Activated T-helper 2 cell treated with anti-CD3 and anti-CD28 coated beads, Interferon-gamma antibody, Interleukin-2, Interleukin-4, amounts not matched to agents 10 μg/mL and 5 μg/mL and 100 μg/mL, durations not matched to agents 14 hours and 24 hours and 36 hours (primary cell): ENCODE measurements around the gene ALG9. TPM values are rescaled to one million over a fixed set of nuclear protein-coding genes. Genes with fewer than 3 reads are reported as not detected.
"Not testable (repeated sequence)": the region's sequence is repeated elsewhere in the genome, so short reads cannot be mapped to it uniquely, and the experiment has no call there.

Experiments
- DNase-seq: peaks from one replicate; pipeline ENCODE4 v3.0.0; 2021; ENCODE audit warnings: low spot score
- H3K27ac Mint-ChIP-seq: one replicate; pipeline ENCODE4 v1.8.0; 2021; ENCODE audit warnings: mixed read lengths
- H3K27me3 Mint-ChIP-seq: one replicate; pipeline ENCODE4 v1.8.0; 2021; ENCODE audit warnings: low read depth, mixed read lengths
- H3K36me3 Mint-ChIP-seq: one replicate; pipeline ENCODE4 v1.8.0; 2021; ENCODE audit warnings: low read depth, mixed read lengths
- H3K4me1 Mint-ChIP-seq: one replicate; pipeline ENCODE4 v1.8.0; 2021; ENCODE audit warnings: low read depth, mixed read lengths
- H3K4me3 Mint-ChIP-seq: one replicate; pipeline ENCODE4 v1.8.0; 2021; ENCODE audit warnings: low read depth, mild to moderate bottlenecking, moderate library complexity, mixed read lengths
- H3K9me3 Mint-ChIP-seq: one replicate; pipeline ENCODE4 v1.8.0; 2021; ENCODE audit warnings: mixed read lengths
- intact Hi-C: fragments of 100-400 bp; cut with micrococcal nuclease; formaldehyde crosslinking; loops from one replicate; pipeline ENCODE4 v1.15.1; 2023
- total RNA-seq: library from RNA; stranded (reverse); gene quantifications from 2 replicates; pipeline ENCODE4 v1.2.3, GENCODE V29; 2022

The ALG9 gene
- total RNA-seq, 1 donor from 2014 or later, result 33.4 TPM

- Mint-ChIP-seq H3K27me3 (no peaks in the 10 kb centered on the region), H3K4me3 (no peak overlapping the region), H3K4me1 (peaks cover 3% of the 10 kb centered on the region), H3K36me3 (no peaks in the 10 kb centered on the region), H3K27ac (no peak overlapping the region), H3K9me3 (no peaks in the 10 kb centered on the region)
- no peak for DNase-seq
- intact Hi-C loops, result loop anchor here (1.0 to 5.0 kb wide), 5 partner anchors 64 to 320 kb away; partner anchors contain the start of gene SIK2
Measured at GRCh38 chr11:111777094-111778046, 94.0 kb downstream of the ALG9 start.

DNA sequence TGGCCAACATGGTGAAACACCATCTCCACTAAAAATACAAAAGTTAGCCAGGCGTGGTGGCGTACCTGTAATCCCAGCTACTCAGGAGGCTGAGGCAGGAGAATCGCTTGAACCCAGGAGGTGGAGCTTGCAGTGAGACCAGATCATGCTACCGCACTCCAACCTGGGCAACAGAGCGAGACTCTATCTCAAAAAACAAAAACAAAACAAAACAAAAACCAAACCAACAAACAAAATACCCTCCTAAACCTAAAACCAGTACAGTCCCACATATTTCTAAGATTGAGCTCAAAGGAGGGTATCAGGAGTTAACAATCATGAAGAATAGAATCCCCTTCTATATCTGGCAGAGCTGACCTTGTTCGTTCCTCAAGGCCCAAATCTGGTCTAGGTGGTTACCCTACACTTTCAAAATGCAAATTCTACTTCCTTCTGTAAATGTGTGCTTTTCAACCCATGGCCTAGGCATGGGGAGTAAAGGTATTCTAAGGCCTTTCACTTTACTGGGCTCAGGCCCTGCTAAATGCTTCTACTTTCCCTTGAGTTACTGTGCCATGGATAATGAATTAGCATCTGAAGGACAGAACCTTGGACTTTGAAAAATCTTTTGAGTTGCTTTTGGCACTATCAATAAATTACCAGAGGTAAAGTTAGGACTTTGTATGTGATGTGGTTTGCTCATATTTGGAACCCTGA, 94.8 kb downstream of the ALG9 start:
- no peak overlapping the region for H3K27ac Mint-ChIP-seq
- no peaks in the 10 kb centered on the region for H3K27me3 Mint-ChIP-seq
- H3K4me1 Mint-ChIP-seq, result peaks cover 3% of the 10 kb centered on the region
- H3K36me3 Mint-ChIP-seq, result no peaks in the 10 kb centered on the region
- intact Hi-C loops, result loop anchor here (1.0 to 5.0 kb wide), 5 partner anchors 65 to 319 kb away; partner anchors contain the start of gene SIK2
- no peak for DNase-seq
- H3K9me3 Mint-ChIP-seq, result no peaks in the 10 kb centered on the region
- H3K4me3 Mint-ChIP-seq, result no peak overlapping the region

DNA sequence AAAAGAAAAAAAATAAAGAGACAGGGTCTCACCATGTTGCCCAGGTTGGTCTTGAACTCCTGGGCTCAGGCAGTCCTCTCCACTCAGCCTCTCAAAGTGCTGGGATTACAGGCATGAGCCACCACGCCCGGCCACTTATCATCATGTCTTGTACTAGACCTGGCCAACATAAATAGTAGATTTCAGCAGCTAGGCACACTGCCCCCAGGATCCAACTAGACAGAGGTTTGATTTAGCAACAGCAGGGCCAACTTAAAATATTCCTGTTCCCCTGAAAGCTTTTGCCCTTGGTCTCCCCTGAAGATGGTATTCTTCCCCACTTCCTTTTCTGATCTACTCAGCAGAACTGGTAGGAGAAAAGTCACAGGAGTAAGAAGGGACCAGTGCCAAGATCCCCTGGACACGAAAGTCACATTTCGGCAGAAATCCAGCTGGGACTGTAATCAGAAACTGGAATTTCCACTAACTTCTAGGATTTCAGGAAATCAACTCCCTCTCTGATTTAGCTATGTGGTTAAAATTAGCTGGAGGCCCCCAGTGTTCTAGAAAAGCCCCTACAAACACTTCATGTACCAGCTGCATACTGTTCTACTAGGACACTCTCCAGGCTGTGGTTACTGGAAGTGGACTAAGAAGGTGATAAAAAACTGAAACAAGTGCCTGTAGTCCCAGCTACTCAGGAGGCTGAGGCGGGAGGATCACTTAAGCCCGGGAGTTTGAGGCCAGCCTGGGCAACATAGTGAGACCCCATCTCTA, 96.2 kb downstream of the ALG9 start:
- Mint-ChIP-seq H3K4me3 (no peak overlapping the region), H3K36me3 (no peaks in the 10 kb centered on the region), H3K4me1 (peaks cover 3% of the 10 kb centered on the region), H3K27me3 (no peaks in the 10 kb centered on the region), H3K27ac (no peak overlapping the region), H3K9me3 (no peaks in the 10 kb centered on the region)
- intact Hi-C loops, result loop anchor here (5.0 kb wide), 1 partner anchor 318 kb away; no protein-coding TSS in a partner anchor
- no peak for DNase-seq

DNA sequence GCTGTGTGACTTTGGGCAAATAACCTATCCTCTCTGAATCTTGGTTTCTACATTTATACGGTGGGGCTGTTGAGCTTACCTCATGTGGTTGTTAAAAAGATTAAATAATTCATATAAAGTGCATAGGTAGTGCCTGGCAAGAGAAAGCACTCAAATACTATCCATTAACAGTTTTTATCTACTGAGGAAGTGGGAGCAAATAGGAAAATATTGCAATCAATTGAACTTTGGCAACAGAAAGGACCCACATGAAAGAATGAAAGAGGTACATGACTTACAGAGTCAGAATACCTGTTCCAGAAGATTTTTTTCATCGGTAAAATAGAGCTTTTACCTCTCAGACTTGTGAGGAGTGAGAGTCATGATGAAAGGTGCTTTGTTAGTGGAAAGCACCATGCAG, 98.8 kb downstream of the ALG9 start:
- Mint-ChIP-seq H3K27me3 (no peaks in the 10 kb centered on the region), H3K36me3 (no peaks in the 10 kb centered on the region), H3K27ac (no peak overlapping the region), H3K9me3 (no peaks in the 10 kb centered on the region), H3K4me3 (no peak overlapping the region), H3K4me1 (peaks cover 3% of the 10 kb centered on the region)
- intact Hi-C loops, result no loop called here
- no peak for DNase-seq

DNA sequence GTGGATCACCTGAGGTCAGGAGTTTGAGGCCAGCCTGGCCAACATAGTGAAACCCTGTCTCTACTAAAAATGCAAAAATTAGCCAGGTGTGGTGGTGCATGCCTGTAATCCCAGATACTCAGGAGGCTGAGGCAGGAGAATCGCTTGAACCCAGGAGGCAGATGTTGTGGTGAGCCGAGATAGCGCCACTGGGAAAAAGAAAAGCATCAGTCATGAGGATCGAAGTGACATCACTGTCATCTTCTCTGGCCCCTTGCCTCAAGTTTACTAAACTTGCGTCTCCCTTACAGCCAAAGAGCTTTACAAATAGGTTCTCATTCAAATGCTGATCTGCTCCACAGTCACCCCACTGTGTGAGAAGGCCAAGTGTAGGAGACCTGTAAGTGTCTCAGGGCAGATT, 100.2 kb downstream of the ALG9 start:
- H3K27me3 Mint-ChIP-seq, H3K36me3 Mint-ChIP-seq, intact Hi-C loops, H3K27ac Mint-ChIP-seq, H3K4me1 Mint-ChIP-seq, H3K4me3 Mint-ChIP-seq, DNase-seq, H3K9me3 Mint-ChIP-seq: not testable (repeated sequence)

GRCh38 chr11:111770581-111771134, 100.7 kb downstream of the ALG9 start:
- Mint-ChIP-seq H3K36me3 (peaks cover 2% of the 10 kb centered on the region), H3K27me3 (no peaks in the 10 kb centered on the region), H3K4me3 (no peak overlapping the region), H3K9me3 (no peaks in the 10 kb centered on the region), H3K27ac (no peak overlapping the region), H3K4me1 (peaks cover 5% of the 10 kb centered on the region)
- DNase-seq, result no peak
- intact Hi-C loops, result no loop called here

- peaks cover 34% of the 10 kb centered on the region for H3K36me3 Mint-ChIP-seq
- no peaks in the 10 kb centered on the region for H3K27me3 Mint-ChIP-seq
- peak overlapping the region; percentile 98 for H3K4me3 Mint-ChIP-seq
- DNase-seq, result no peak
- H3K27ac Mint-ChIP-seq, result peak overlapping the region; percentile 98
- peaks cover 26% of the 10 kb centered on the region for H3K4me1 Mint-ChIP-seq
- H3K9me3 Mint-ChIP-seq, result no peaks in the 10 kb centered on the region
- intact Hi-C loops, result loop anchor here (1.0 to 10.0 kb wide), 3 partner anchors 164 to 392 kb away; partner anchors contain the start of genes NKAPD1, PIH1D2, POU2AF1 and SIK2
Measured at GRCh38 chr11:111766834-111767142, 104.6 kb downstream of the ALG9 start.

- H3K9me3 Mint-ChIP-seq, result no peaks in the 10 kb centered on the region
Measured at GRCh38 chr11:111765984-111766833, 105.2 kb downstream of the ALG9 start, which contains the start of gene PPP2R1B. Gene PPP2R1B (minus strand): TSS chr11:111766389. CDS start chr11:111766361, 28 bp downstream.

DNA sequence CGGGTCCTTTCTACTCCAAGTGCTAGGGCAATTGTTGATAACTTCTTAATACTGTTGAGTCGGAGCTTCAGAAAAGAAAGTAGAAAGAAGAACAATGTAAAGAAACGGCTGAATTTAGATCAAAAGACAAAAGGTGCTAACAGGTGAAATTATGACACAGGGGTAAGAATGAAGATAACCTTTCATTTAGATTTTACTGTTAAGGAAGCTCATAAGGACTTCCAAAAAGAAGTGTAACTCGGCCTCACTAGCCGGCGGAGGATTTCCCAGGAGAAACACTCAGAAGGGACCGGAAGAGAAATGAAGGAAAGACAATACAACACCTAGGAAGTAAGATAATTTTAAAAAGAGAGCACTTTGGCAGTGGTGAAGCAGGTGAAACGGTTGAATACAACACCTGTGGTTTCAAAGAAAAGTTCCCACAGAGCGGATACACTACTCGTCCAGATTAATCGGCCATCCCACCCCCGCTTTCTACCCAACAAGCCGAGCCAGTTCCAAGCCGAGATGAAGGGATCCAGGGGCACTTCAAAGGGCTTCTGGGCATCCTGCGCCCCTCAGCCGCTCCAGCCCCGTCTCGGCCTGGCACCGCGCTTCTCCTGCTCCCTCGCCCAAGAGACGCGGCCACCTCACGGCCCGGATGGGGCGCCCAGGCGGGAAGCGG, 105.9 kb downstream of the ALG9 start:
- Mint-ChIP-seq H3K36me3 (peaks cover 45% of the 10 kb centered on the region), H3K27ac (peak overlapping the region; percentile 98), H3K27me3 (no peaks in the 10 kb centered on the region), H3K9me3 (no peaks in the 10 kb centered on the region), H3K4me1 (peaks cover 26% of the 10 kb centered on the region), H3K4me3 (peak overlapping the region; percentile 98)
- intact Hi-C loops, result loop anchor here (5.0 to 10.0 kb wide), 2 partner anchors 307 to 391 kb away; partner anchors contain the start of genes NKAPD1, PIH1D2 and POU2AF1
- no peak for DNase-seq

More at GRCh38 chr11:111765984-111766833, 105.2 kb downstream of the ALG9 start, which contains the start of gene PPP2R1B:
- peak within 1 kb of the TSS; percentile 98 for H3K4me3 Mint-ChIP-seq
- peak within 1 kb of the TSS; percentile 98 for H3K27ac Mint-ChIP-seq
- peaks cover 26% of the 10 kb centered on the region for H3K4me1 Mint-ChIP-seq
- H3K36me3 Mint-ChIP-seq, result peaks cover 38% of the 10 kb centered on the region
- intact Hi-C loops, result loop anchor here (1.0 to 10.0 kb wide), 3 partner anchors 164 to 391 kb away; partner anchors contain the start of genes NKAPD1, PIH1D2, POU2AF1 and SIK2
- no peaks in the 10 kb centered on the region for H3K27me3 Mint-ChIP-seq
- peak; percentile 66 for DNase-seq

DNA sequence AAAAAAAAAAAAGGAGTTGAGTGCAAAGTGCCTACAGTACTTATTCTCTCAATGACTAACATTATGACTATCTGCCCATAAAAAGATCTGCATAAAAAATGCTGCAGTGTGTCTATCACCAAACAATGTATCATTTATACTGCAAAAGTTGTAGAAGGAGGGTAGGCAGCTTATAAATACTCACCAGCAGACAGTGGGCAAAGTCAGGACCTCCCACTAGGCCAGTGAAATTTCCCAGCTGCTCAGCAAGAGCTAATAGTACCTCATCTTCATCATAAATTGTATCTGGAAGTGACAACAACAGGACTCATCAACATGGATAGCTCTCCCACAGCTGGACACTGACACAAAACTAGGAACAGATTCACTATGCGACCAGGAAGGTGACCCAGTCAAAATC, 106.8 kb downstream of the ALG9 start:
- peak overlapping the region; percentile 4 for H3K27ac Mint-ChIP-seq
- no peak for DNase-seq
- H3K27me3 Mint-ChIP-seq, result no peaks in the 10 kb centered on the region
- peak overlapping the region; percentile 98 for H3K4me3 Mint-ChIP-seq
- intact Hi-C loops, result loop anchor here (5.0 to 10.0 kb wide), 2 partner anchors 308 to 390 kb away; partner anchors contain the start of genes NKAPD1, PIH1D2 and POU2AF1
- no peaks in the 10 kb centered on the region for H3K9me3 Mint-ChIP-seq
- H3K4me1 Mint-ChIP-seq, result peaks cover 26% of the 10 kb centered on the region
- H3K36me3 Mint-ChIP-seq, result peaks cover 51% of the 10 kb centered on the region
